Common myeloid progenitor, CD34-positive (primary cell): ENCODE results near the gene DEK.

Experiments used
- CTCF ChIA-PET: fragments of 350-600 bp; sonication (Branson Sonifier 250); formaldehyde crosslinking; loops from one replicate; lab custom pipeline; 2021; ENCODE audit warnings: antibody characterized with exemption; lab: Charles Lee
- POLR2A ChIA-PET: fragments of 350-600 bp; sonication (Branson Sonifier 250); formaldehyde crosslinking; loops from one replicate; lab custom pipeline; 2021; ENCODE audit warnings: antibody characterized with exemption; lab: Charles Lee
- DNase-seq, 3 donors: peaks; one replicate each; pipeline versions ENCODE4 v3.0.0 to v3.0.0-alpha.2; 2013
- H3K27ac ChIP-seq, 2 experiments: 1 replicate in 1 of 2; 2 replicates in 1 of 2; pipeline ENCODE4 v1.7.0; 2013; ENCODE audit warnings: inconsistent platforms in 2 of 2, low read length in 2 of 2, mild to moderate bottlenecking in 2 of 2, low read depth in 1 of 2, moderate library complexity in 1 of 2; ENCODE audit not compliant: severe bottlenecking in 2 of 2, insufficient read depth in 1 of 2, poor library complexity in 1 of 2
- H3K27me3 ChIP-seq, 5 experiments: replicated peaks in 2 of 5; 1 replicate in 3 of 5; 2 replicates in 2 of 5; pipeline versions ENCODE4 v1.6.1 to v1.7.0; 2013; ENCODE audit warnings: low read length in 4 of 5, mild to moderate bottlenecking in 2 of 5, moderate library complexity in 2 of 5, inconsistent platforms in 1 of 5; ENCODE audit not compliant: insufficient read depth in 5 of 5, control insufficient read depth in 4 of 5
- H3K36me3 ChIP-seq, 4 experiments: 1 replicate in 2 of 4; 2 replicates in 2 of 4; pipeline versions ENCODE4 v1.6.1 to v1.7.0; 2013; ENCODE audit warnings: low read length in 3 of 4, control low read depth in 1 of 4, mild to moderate bottlenecking in 1 of 4; ENCODE audit not compliant: control insufficient read depth in 4 of 4, insufficient read depth in 4 of 4
- H3K4me1 ChIP-seq, 4 experiments: 1 replicate in 3 of 4; 2 replicates in 1 of 4; pipeline versions ENCODE4 v1.6.1 to v1.7.1; 2013; ENCODE audit warnings: low read length in 3 of 4, mild to moderate bottlenecking in 3 of 4, control low read depth in 1 of 4, inconsistent platforms in 1 of 4, moderate library complexity in 1 of 4; ENCODE audit not compliant: control insufficient read depth in 4 of 4, insufficient read depth in 4 of 4; ENCODE audit errors: control extremely low read depth in 1 of 4
- H3K4me3 ChIP-seq, 7 experiments: 1 replicate in 4 of 7; 2 replicates in 3 of 7; pipeline versions ENCODE4 v1.5.1 to v1.7.0; 2013; ENCODE audit warnings: mild to moderate bottlenecking in 7 of 7, low read length in 6 of 7, moderate library complexity in 6 of 7, inconsistent platforms in 2 of 7, low read depth in 2 of 7, control low read depth in 1 of 7; ENCODE audit not compliant: insufficient read depth in 4 of 7, control insufficient read depth in 1 of 7; ENCODE audit errors: extremely low read depth in 1 of 7
- H3K9me3 ChIP-seq, 5 experiments: 1 replicate in 4 of 5; 2 replicates in 1 of 5; pipeline versions ENCODE4 v1.6.1 to v1.7.1; 2013; ENCODE audit warnings: low read length in 4 of 5, mild to moderate bottlenecking in 2 of 5, inconsistent platforms in 1 of 5, low read depth in 1 of 5, moderate library complexity in 1 of 5; ENCODE audit not compliant: control insufficient read depth in 4 of 5, insufficient read depth in 2 of 5; ENCODE audit errors: control extremely low read depth in 1 of 5
- WGBS: methylation state at CpG from one replicate; pipeline ENCODE4 v1.1.5; 2013; ENCODE audit not compliant: insufficient coverage; 5-methylcytosine and 5-hydroxymethylcytosine counted together

DEK gene

GRCh38 chr6:18268066-18268465 lies 3.7 kb upstream of the DEK start:
- H3K36me3 ChIP-seq, result no peaks in the 10 kb centered on the region
- H3K27ac ChIP-seq, result no peak overlapping the region
- H3K4me3 ChIP-seq, result no peak overlapping the region
- H3K9me3 ChIP-seq, result peaks cover 0 to 14% (median 0%) of the 10 kb centered on the region in 5 experiments
- DNase-seq, result no peak
- POLR2A ChIA-PET, result no interaction called here
- CTCF ChIA-PET, result interaction anchor here (0.8 to 1.7 kb wide), 5 partner anchors 10 to 236 kb away, joined by 3 to 5 read pairs (median 3); no protein-coding TSS in a partner anchor
- H3K4me1 ChIP-seq, result peaks cover 9 to 27% (median 24%) of the 10 kb centered on the region in 4 experiments
- WGBS, result 82% methylated on average over 4 of the region's 4 CpGs
- peaks cover 0 to 2% (median 0%) of the 10 kb centered on the region in 5 experiments for H3K27me3 ChIP-seq

- H3K27ac ChIP-seq, result no peak overlapping the region
- 100% methylated on average over 6 of the region's 11 CpGs for WGBS
- no peak for DNase-seq
- no peak overlapping the region for H3K4me3 ChIP-seq
- H3K4me1 ChIP-seq, result peaks cover 10 to 41% (median 33%) of the 10 kb centered on the region in 4 experiments
- ChIA-PET POLR2A (interaction anchor here (0.6 kb wide), 1 partner anchor 173 kb away, joined by 3 read pairs; no protein-coding TSS in a partner anchor), CTCF (no interaction called here)
- H3K9me3 ChIP-seq, result peaks cover 0 to 14% (median 0%) of the 10 kb centered on the region in 5 experiments
- H3K36me3 ChIP-seq, result peaks cover 0 to 5% (median 2%) of the 10 kb centered on the region in 4 experiments
- H3K27me3 ChIP-seq, result peaks cover 0 to 2% (median 0%) of the 10 kb centered on the region in 5 experiments
These were observed 2.2 kb upstream of the DEK start for GRCh38 chr6:18266523-18266912.

GRCh38 chr6:18265787-18266522 lies 1.6 kb upstream of the DEK start:
- ChIA-PET CTCF (interaction anchor here (2.3 kb wide), 1 partner anchor 9 kb away, joined by 10 read pairs; no protein-coding TSS in a partner anchor), POLR2A (no interaction called here)

GRCh38 chr6:18264923-18265377 lies 620 bp upstream of the DEK start:
- Histone ChIP-seq H3K4me3 (peak overlapping the region; percentile 11 to 94 (median 91)), H3K9me3 (peaks cover 0 to 14% (median 0%) of the 10 kb centered on the region in 5 experiments), H3K4me1 (peaks cover 12 to 56% (median 46%) of the 10 kb centered on the region in 4 experiments), H3K36me3 (peaks cover 0 to 18% (median 4%) of the 10 kb centered on the region in 4 experiments), H3K27ac (peak overlapping the region; percentile 53 to 90), H3K27me3 (no peaks in the 10 kb centered on the region)
- WGBS, result 0% methylated on average over 5 of the region's 11 CpGs
- DNase-seq, result no peak
- ChIA-PET POLR2A (interaction anchor here (1.0 kb wide), 1 partner anchor 72 kb away, joined by 3 read pairs; no protein-coding TSS in a partner anchor), CTCF (interaction anchor here (2.3 kb wide), 1 partner anchor 10 kb away, joined by 10 read pairs; no protein-coding TSS in a partner anchor)

More at GRCh38 chr6:18265787-18266522, 1.6 kb upstream of the DEK start:
- H3K4me1 ChIP-seq, result peaks cover 10 to 46% (median 38%) of the 10 kb centered on the region in 4 experiments
- H3K27ac ChIP-seq, result no peak overlapping the region
- DNase-seq, result peak in 1 of 3 donors; percentile 25
- peaks cover 0 to 2% (median 0%) of the 10 kb centered on the region in 5 experiments for H3K27me3 ChIP-seq
- 98% methylated on average over 6 of the region's 14 CpGs for WGBS
- peaks cover 0 to 10% (median 3%) of the 10 kb centered on the region in 4 experiments for H3K36me3 ChIP-seq
- peaks cover 0 to 14% (median 0%) of the 10 kb centered on the region in 5 experiments for H3K9me3 ChIP-seq
- peak overlapping the region in 1 of 7 experiments; percentile 93 for H3K4me3 ChIP-seq

GRCh38 chr6:18263418-18264218 lies 712 bp downstream of the DEK start:
- peaks cover 0 to 14% (median 0%) of the 10 kb centered on the region in 5 experiments for H3K9me3 ChIP-seq
- H3K27ac ChIP-seq, result peak overlapping the region; percentile 47 to 90
- ChIA-PET POLR2A (interaction anchor here (1.0 kb wide), 1 partner anchor 73 kb away, joined by 3 read pairs; no protein-coding TSS in a partner anchor), CTCF (interaction anchor here (0.7 to 2.3 kb wide), 3 partner anchors 9 to 238 kb away, joined by 3 to 10 read pairs (median 3); no protein-coding TSS in a partner anchor)
- peak overlapping the region; percentile 74 to 94 (median 93) for H3K4me3 ChIP-seq
- peak; percentile 11 to 50 (median 31) for DNase-seq
- peaks cover 0 to 25% (median 4%) of the 10 kb centered on the region in 4 experiments for H3K36me3 ChIP-seq
- no peaks in the 10 kb centered on the region for H3K27me3 ChIP-seq
- peaks cover 9 to 48% (median 35%) of the 10 kb centered on the region in 4 experiments for H3K4me1 ChIP-seq
- WGBS, result under 1% methylated on average over 47 of the region's 50 CpGs

- Histone ChIP-seq H3K27ac (peak overlapping the region in 1 of 2 experiments; percentile 90), H3K27me3 (no peaks in the 10 kb centered on the region), H3K36me3 (peaks cover 0 to 29% (median 4%) of the 10 kb centered on the region in 4 experiments), H3K9me3 (peaks cover 0 to 14% (median 0%) of the 10 kb centered on the region in 5 experiments), H3K4me1 (peaks cover 9 to 41% (median 33%) of the 10 kb centered on the region in 4 experiments), H3K4me3 (peak overlapping the region in 6 of 7 experiments; percentile 86 to 94 (median 93))
- WGBS, result 4% methylated on average over 12 of the region's 18 CpGs
- CTCF ChIA-PET, result interaction anchor here (0.7 to 1.5 kb wide), 2 partner anchors 10 to 239 kb away, joined by 3 read pairs; no protein-coding TSS in a partner anchor
- POLR2A ChIA-PET, result no interaction called here
- peak in 2 of 3 donors; percentile 21 to 42 for DNase-seq
These were observed 1.5 kb downstream of the DEK start for GRCh38 chr6:18262702-18263417.
